HG03460 (cell line): ENCODE results near the gene MAU2.

Source experiments
- ATAC-seq: cut with Tn5 transposase; IDR thresholded peaks from one replicate; pipeline ENCODE4 v1.9.1; 2021; ENCODE audit not compliant: unreplicated experiment

Gene MAU2

GRCh38 chr19:19305696-19306095 lies 14.9 kb upstream of the MAU2 start:
- no peak for ATAC-seq

- ATAC-seq = no peak
Observed at GRCh38 chr19:19306191-19306590, 14.4 kb upstream of the MAU2 start.

- ATAC-seq = no peak
Observed at GRCh38 chr19:19308373-19308772, 12.3 kb upstream of the MAU2 start.

- no peak for ATAC-seq
Observed at GRCh38 chr19:19315444-19315843, 5.2 kb upstream of the MAU2 start.

- ATAC-seq = no peak
Observed at GRCh38 chr19:19316082-19316481, 4.5 kb upstream of the MAU2 start.

- ATAC-seq = no peak
Observed at GRCh38 chr19:19319732-19320360, 783 bp upstream of the MAU2 start.

GRCh38 chr19:19321141-19321577 lies 530 bp downstream of the MAU2 start:
- peak; percentile 5 for ATAC-seq

- ATAC-seq = no peak
Observed at GRCh38 chr19:19324059-19324770, 3.6 kb downstream of the MAU2 start.

- ATAC-seq = no peak
Observed at GRCh38 chr19:19327672-19328071, 7.0 kb downstream of the MAU2 start.

GRCh38 chr19:19329126-19329525 lies 8.5 kb downstream of the MAU2 start:
- no peak for ATAC-seq

- ATAC-seq = no peak
Observed at GRCh38 chr19:19334063-19334988, 13.7 kb downstream of the MAU2 start.

- no peak for ATAC-seq
Observed at GRCh38 chr19:19334989-19335344, 14.3 kb downstream of the MAU2 start.

GRCh38 chr19:19335408-19336158 lies 15.0 kb downstream of the MAU2 start:
- ATAC-seq = no peak

- no peak for ATAC-seq
Observed at GRCh38 chr19:19336597-19336996, 16.0 kb downstream of the MAU2 start.

- no peak for ATAC-seq
Observed at GRCh38 chr19:19337120-19337519, 16.5 kb downstream of the MAU2 start.

GRCh38 chr19:19338082-19338481 lies 17.5 kb downstream of the MAU2 start:
- no peak for ATAC-seq

- ATAC-seq = no peak
Observed at GRCh38 chr19:19341026-19341425, 20.4 kb downstream of the MAU2 start.

GRCh38 chr19:19342086-19343015 lies 21.7 kb downstream of the MAU2 start:
- no peak for ATAC-seq

GRCh38 chr19:19343016-19343362 lies 22.4 kb downstream of the MAU2 start:
- ATAC-seq = no peak

GRCh38 chr19:19343762-19344161 lies 23.1 kb downstream of the MAU2 start:
- no peak for ATAC-seq
